GM10266 (cell line): ENCODE results near the gene MUC15.
"Not testable (repeated sequence)": the region's sequence is repeated elsewhere in the genome, so short reads cannot be mapped to it uniquely, and the experiment has no call there.

Experiments
- DNase-seq: peaks from one replicate; pipeline ENCODE4 v3.0.0; 2012; ENCODE audit errors: extremely low spot score
- CTCF ChIP-seq: IDR thresholded peaks from 2 replicates; pipeline ENCODE4 v1.5.1; 2012; ENCODE audit warnings: mild to moderate bottlenecking, low read depth; ENCODE audit not compliant: control insufficient read depth, insufficient read depth; ENCODE audit errors: missing control alignments

The MUC15 gene

GRCh38 chr11:26607725-26608506 is 35.9 kb upstream of the MUC15 start:
- no peak for TF ChIP-seq CTCF
- DNase-seq: no peak

- no peak for DNase-seq
- TF ChIP-seq CTCF: no peak
These were observed 27.9 kb upstream of the MUC15 start for GRCh38 chr11:26599876-26600434.

GRCh38 chr11:26599425-26599824 is 27.4 kb upstream of the MUC15 start:
- no peak for TF ChIP-seq CTCF
- DNase-seq: no peak

GRCh38 chr11:26597899-26598298 is 25.8 kb upstream of the MUC15 start:
- DNase-seq: no peak
- TF ChIP-seq CTCF: no peak

- not testable (repeated sequence) for DNase-seq
These were observed 25.1 kb upstream of the MUC15 start for GRCh38 chr11:26597049-26597689.

- DNase-seq: not testable (repeated sequence)
These were observed 23.3 kb upstream of the MUC15 start for GRCh38 chr11:26595207-26595865.

- no peak for DNase-seq
- no peak for TF ChIP-seq CTCF
These were observed 21.6 kb upstream of the MUC15 start for GRCh38 chr11:26593691-26594090.

GRCh38 chr11:26587073-26587472 is 15.0 kb upstream of the MUC15 start:
- TF ChIP-seq CTCF: no peak
- DNase-seq: no peak
